Neuronal stem cell (in vitro differentiated cells): Measurements from ENCODE around the gene NSUN3. TPM values are rescaled to one million over a fixed set of nuclear protein-coding genes. Genes with fewer than 3 reads are reported as not detected.
A peak's percentile ranks its signal among the peaks of the same experiment; 100 is the strongest.

Source experiments
- DNase-seq: peaks from one replicate; pipeline ENCODE4 v3.0.0-alpha.2; 2013; ENCODE audit warnings: low spot score
- H2AFZ ChIP-seq: one replicate; pipeline ENCODE4 v1.6.1; 2013; ENCODE audit warnings: mild to moderate bottlenecking, low read length, inconsistent platforms
- H2AK5ac ChIP-seq: 2 replicates; pipeline ENCODE4 v1.6.1; 2013; ENCODE audit warnings: low read depth, mild to moderate bottlenecking, inconsistent platforms, low read length, moderate library complexity, mixed read lengths
- H2BK120ac ChIP-seq: 2 replicates; pipeline ENCODE4 v1.6.1; 2013; ENCODE audit warnings: low read depth, mild to moderate bottlenecking, inconsistent platforms, low read length, moderate library complexity, mixed read lengths
- H2BK12ac ChIP-seq: one replicate; pipeline ENCODE4 v1.6.1; 2013; ENCODE audit warnings: low read length, inconsistent platforms
- H2BK15ac ChIP-seq: 2 replicates; pipeline ENCODE4 v1.6.1; 2013; ENCODE audit warnings: mild to moderate bottlenecking, low read length, inconsistent platforms, mixed read lengths
- H2BK5ac ChIP-seq: one replicate; pipeline ENCODE4 v1.6.1; 2013; ENCODE audit warnings: inconsistent platforms, mild to moderate bottlenecking, low read length, moderate library complexity
- H3K14ac ChIP-seq: one replicate; pipeline ENCODE4 v1.6.1; 2013; ENCODE audit warnings: low read length, inconsistent platforms
- H3K18ac ChIP-seq: 2 replicates; pipeline ENCODE4 v1.6.1; 2013; ENCODE audit warnings: low read length, inconsistent platforms
- H3K23ac ChIP-seq: 2 replicates; pipeline ENCODE4 v1.6.1; 2013; ENCODE audit warnings: low read depth, mild to moderate bottlenecking, mixed read lengths, low read length, inconsistent platforms; ENCODE audit not compliant: poor library complexity
- H3K27ac ChIP-seq: replicated peaks from 3 replicates; pipeline ENCODE4 v1.5.1; 2013; ENCODE audit warnings: low read length, inconsistent platforms
- H3K27me3 ChIP-seq, 3 experiments: 2 replicates each; pipeline ENCODE4 v1.6.1; 2013; ENCODE audit warnings: low read length in 3 of 3, mild to moderate bottlenecking in 2 of 3, inconsistent platforms in 1 of 3, low read depth in 1 of 3, mixed read lengths in 1 of 3, moderate library complexity in 1 of 3; ENCODE audit not compliant: control insufficient read depth in 3 of 3, insufficient read depth in 3 of 3
- H3K36me3 ChIP-seq, 2 donors: replicated peaks in 1 of 2; 2 replicates each; pipeline ENCODE4 v1.6.1; 2013; ENCODE audit warnings: low read length in 2 of 2; ENCODE audit not compliant: control insufficient read depth in 2 of 2, insufficient read depth in 2 of 2
- H3K4ac ChIP-seq: 2 replicates; pipeline ENCODE4 v1.6.1; 2013; ENCODE audit warnings: inconsistent platforms, mild to moderate bottlenecking, low read length, moderate library complexity
- H3K4me1 ChIP-seq, 2 donors: 1 replicate in 1 of 2; 2 replicates in 1 of 2; pipeline ENCODE4 v1.6.1; 2013; ENCODE audit warnings: low read length in 2 of 2, low read depth in 1 of 2; ENCODE audit not compliant: control insufficient read depth in 2 of 2, insufficient read depth in 1 of 2
- H3K4me2 ChIP-seq: one replicate; pipeline ENCODE4 v1.6.1; 2013; ENCODE audit warnings: mild to moderate bottlenecking, low read length, inconsistent platforms; ENCODE audit not compliant: insufficient read depth, poor library complexity, severe bottlenecking
- H3K4me3 ChIP-seq, 2 donors: 2 replicates each; pipeline ENCODE4 v1.5.1; 2013; ENCODE audit warnings: low read length in 2 of 2, mild to moderate bottlenecking in 2 of 2, inconsistent platforms in 1 of 2, moderate library complexity in 1 of 2
- H3K79me1 ChIP-seq: one replicate; pipeline ENCODE4 v1.6.1; 2013; ENCODE audit warnings: low read depth, mild to moderate bottlenecking, inconsistent platforms, low read length, moderate library complexity
- H3K9ac ChIP-seq: one replicate; pipeline ENCODE4 v1.6.1; 2013; ENCODE audit warnings: mild to moderate bottlenecking, low read depth, low read length, inconsistent platforms; ENCODE audit not compliant: poor library complexity
- H3K9me3 ChIP-seq, 2 donors: replicated peaks in 1 of 2; 2 replicates each; pipeline versions ENCODE3 to v1.6.1; 2013; ENCODE audit warnings: low read length in 2 of 2, mild to moderate bottlenecking in 2 of 2, inconsistent platforms in 1 of 2, low read depth in 1 of 2, mixed read lengths in 1 of 2, moderate library complexity in 1 of 2; ENCODE audit not compliant: control insufficient read depth in 2 of 2, insufficient read depth in 1 of 2
- H4K8ac ChIP-seq: one replicate; pipeline ENCODE4 v1.6.1; 2013; ENCODE audit warnings: low read depth, mild to moderate bottlenecking, inconsistent platforms, low read length, moderate library complexity
- H4K91ac ChIP-seq: one replicate; pipeline ENCODE4 v1.6.1; 2013; ENCODE audit warnings: low read length, low read depth, mild to moderate bottlenecking, inconsistent platforms; ENCODE audit not compliant: poor library complexity
- WGBS, 2 donors: extraction: QIAGEN DNeasy Blood & Tissue Kit; methylation state at CpG; one replicate each; pipeline ENCODE4 v1.1.7; 2013; ENCODE audit warnings: missing lambda C conversion rate in 2 of 2, mixed read lengths in 1 of 2; ENCODE audit not compliant: insufficient read length in 2 of 2, insufficient replicate concordance in 1 of 2; ENCODE audit errors: extremely low coverage in 2 of 2; 5-methylcytosine and 5-hydroxymethylcytosine counted together
- polyA plus RNA-seq, 2 experiments: library from polyadenylated mRNA; stranded (reverse); fragments of 200-250 nt; gene quantifications; one replicate each; pipeline ENCODE4 v1.2.3, GENCODE V29; 2013

NSUN3 gene
- 7.8 TPM for polyA plus RNA-seq (2013, experiment 1 of 2)
- polyA plus RNA-seq (2013, experiment 2 of 2): 8.0 TPM

GRCh38 chr3:94062513-94063404 lies at the start of gene NSUN3, which contains the start of gene DHFR2:
Gene NSUN3, plus strand, starts transcription at chr3:94063061. Its CDS starts 66 bp downstream, at chr3:94063127.
Gene DHFR2, minus strand, starts transcription at chr3:94062916. Its CDS starts 1,405 bp downstream, at chr3:94061511.
- H3K36me3 ChIP-seq: peaks cover 0 to 49% of the 10 kb centered on the region in 2 donors
- H3K18ac ChIP-seq: peak within 1 kb of the TSS; percentile 97
- H3K79me1 ChIP-seq: peaks cover 2% of the 10 kb centered on the region
- no CpG with 5 or more reads among the region's 52 CpGs for WGBS, 2 donors
- no peaks in the 10 kb centered on the region for H3K27me3 ChIP-seq
- H2BK120ac ChIP-seq: no peak within 1 kb of the TSS
- peaks cover 0 to 6% of the 10 kb centered on the region in 2 donors for H3K9me3 ChIP-seq
- no peak within 1 kb of the TSS for H2BK12ac ChIP-seq
- H3K4ac ChIP-seq: peak within 1 kb of the TSS; percentile 53
- H2AFZ ChIP-seq: peak within 1 kb of the TSS; percentile 94
- H3K14ac ChIP-seq: no peak within 1 kb of the TSS
- H2BK5ac ChIP-seq: peak within 1 kb of the TSS; percentile 94
- H3K23ac ChIP-seq: no peak within 1 kb of the TSS
- peak; percentile 95 for DNase-seq
- H4K91ac ChIP-seq: no peak within 1 kb of the TSS
- peaks cover 0 to 3% of the 10 kb centered on the region in 2 donors for H3K4me1 ChIP-seq
- H3K27ac ChIP-seq: peak within 1 kb of the TSS; percentile 88
- H3K9ac ChIP-seq: peak within 1 kb of the TSS; percentile 70
- peak within 1 kb of the TSS; percentile 7 for H2AK5ac ChIP-seq
- H2BK15ac ChIP-seq: no peak within 1 kb of the TSS
- H3K4me3 ChIP-seq: peak within 1 kb of the TSS; percentile 59 to 93
- H3K4me2 ChIP-seq: peak within 1 kb of the TSS; percentile 65
- H4K8ac ChIP-seq: peak within 1 kb of the TSS; percentile 82

DNA sequence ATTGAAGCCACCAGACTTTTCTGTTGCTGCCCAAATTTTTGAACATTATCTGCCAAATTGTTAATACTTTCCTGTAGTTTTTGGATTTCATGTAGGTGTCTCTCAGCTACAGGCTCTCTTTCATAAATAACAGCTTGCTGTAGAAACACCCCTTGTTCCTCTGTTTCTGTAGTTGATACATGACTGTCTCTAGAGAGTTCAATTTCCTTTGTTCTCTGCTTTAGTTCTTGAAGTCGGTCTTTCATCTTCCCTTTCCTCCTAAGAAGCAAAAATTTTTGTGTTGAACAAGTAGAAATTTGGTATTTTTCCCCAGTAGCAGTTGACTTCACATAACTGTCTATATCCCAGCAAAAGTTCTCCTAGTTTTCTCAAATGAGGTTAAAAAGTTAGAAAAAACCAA lies 47.8 kb upstream of the NSUN3 start:
- Histone ChIP-seq H4K8ac (no peak overlapping the region), H3K36me3 (peaks cover 0 to 13% of the 10 kb centered on the region in 2 donors), H3K4ac (no peak overlapping the region), H3K9me3 (no peaks in the 10 kb centered on the region), H2BK12ac (no peak overlapping the region), H3K79me1 (no peaks in the 10 kb centered on the region), H3K23ac (no peak overlapping the region), H3K27me3 (no peaks in the 10 kb centered on the region), H2BK15ac (no peak overlapping the region), H2AK5ac (no peak overlapping the region), H4K91ac (no peak overlapping the region), H3K18ac (no peak overlapping the region), H3K27ac (no peak overlapping the region), H3K14ac (no peak overlapping the region), H3K4me3 (no peak overlapping the region), H2BK120ac (no peak overlapping the region), H2AFZ (no peak overlapping the region), H3K9ac (no peak overlapping the region), H3K4me1 (no peaks in the 10 kb centered on the region), H2BK5ac (no peak overlapping the region), H3K4me2 (no peak overlapping the region)
- no CpG with 5 or more reads among the region's 1 CpG for WGBS, 2 donors
- DNase-seq: no peak

GRCh38 chr3:94019659-94020058 lies 43.2 kb upstream of the NSUN3 start:
- H3K4ac ChIP-seq: no peak overlapping the region
- H2AK5ac ChIP-seq: no peak overlapping the region
- H2BK15ac ChIP-seq: no peak overlapping the region
- H3K4me1 ChIP-seq: no peaks in the 10 kb centered on the region
- WGBS, 2 donors: no CpG with 5 or more reads among the region's 2 CpGs
- no peaks in the 10 kb centered on the region for H3K79me1 ChIP-seq
- H2BK120ac ChIP-seq: no peak overlapping the region
- H3K14ac ChIP-seq: no peak overlapping the region
- H4K91ac ChIP-seq: no peak overlapping the region
- no peak overlapping the region for H2AFZ ChIP-seq
- H3K18ac ChIP-seq: no peak overlapping the region
- H3K9ac ChIP-seq: no peak overlapping the region
- H3K4me3 ChIP-seq: no peak overlapping the region
- H3K36me3 ChIP-seq: peaks cover 0 to 7% of the 10 kb centered on the region in 2 donors
- no peak overlapping the region for H4K8ac ChIP-seq
- no peak overlapping the region for H3K23ac ChIP-seq
- H2BK12ac ChIP-seq: no peak overlapping the region
- DNase-seq: no peak
- H3K4me2 ChIP-seq: no peak overlapping the region
- no peak overlapping the region for H2BK5ac ChIP-seq
- no peaks in the 10 kb centered on the region for H3K27me3 ChIP-seq
- H3K9me3 ChIP-seq: no peaks in the 10 kb centered on the region
- H3K27ac ChIP-seq: no peak overlapping the region

DNA sequence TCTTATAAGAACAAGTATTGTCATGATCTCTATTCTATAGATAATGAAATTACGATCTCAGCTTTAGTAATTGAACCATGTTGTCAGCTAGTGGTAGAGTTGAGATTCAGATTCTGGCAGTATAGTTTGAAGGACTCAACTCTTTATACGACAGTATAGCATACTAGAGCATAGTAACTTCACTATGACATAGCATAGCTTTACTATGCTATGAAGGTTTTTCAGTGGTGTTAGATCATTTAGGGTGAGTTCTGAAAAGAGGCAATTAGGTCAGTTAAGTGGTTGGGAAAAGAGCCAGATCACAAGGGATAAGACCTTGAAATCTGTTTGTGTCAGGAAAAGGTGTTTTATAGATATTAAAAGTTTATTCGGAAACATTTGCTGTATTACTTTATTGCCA lies 42.6 kb upstream of the NSUN3 start:
- no peak overlapping the region for H2BK5ac ChIP-seq
- no peaks in the 10 kb centered on the region for H3K4me1 ChIP-seq
- H3K18ac ChIP-seq: no peak overlapping the region
- H3K14ac ChIP-seq: no peak overlapping the region
- no peak overlapping the region for H2AFZ ChIP-seq
- H3K27me3 ChIP-seq: no peaks in the 10 kb centered on the region
- H3K9ac ChIP-seq: no peak overlapping the region
- peaks cover 0 to 7% of the 10 kb centered on the region in 2 donors for H3K36me3 ChIP-seq
- no peak overlapping the region for H2BK15ac ChIP-seq
- no peak overlapping the region for H3K4me2 ChIP-seq
- WGBS, 2 donors: no CpG with 5 or more reads among the region's 3 CpGs
- H2BK120ac ChIP-seq: no peak overlapping the region
- no peak overlapping the region for H3K27ac ChIP-seq
- no peak overlapping the region for H2AK5ac ChIP-seq
- no peak overlapping the region for H2BK12ac ChIP-seq
- no peak for DNase-seq
- no peaks in the 10 kb centered on the region for H3K79me1 ChIP-seq
- no peak overlapping the region for H4K8ac ChIP-seq
- no peak overlapping the region for H3K4me3 ChIP-seq
- H3K4ac ChIP-seq: no peak overlapping the region
- H3K23ac ChIP-seq: no peak overlapping the region
- no peaks in the 10 kb centered on the region for H3K9me3 ChIP-seq
- no peak overlapping the region for H4K91ac ChIP-seq
